ENCODE data around the gene RNASE3.
"Not testable (repeated sequence)": the region's sequence is repeated elsewhere in the genome, so short reads cannot be mapped to it uniquely, and the experiment has no call there.

Gene RNASE3

GRCh38 chr14:20891126-20891825, at the start of gene RNASE3:
Gene RNASE3 (plus strand): TSS chr14:20891385. CDS start chr14:20891687, 302 bp downstream.
- not testable (repeated sequence) for DNase-seq

GRCh38 chr14:20846560-20846959, 44.6 kb upstream of the RNASE3 start:
- no peak for DNase-seq

- no peak for DNase-seq
Measured at GRCh38 chr14:20848316-20848954, 42.8 kb upstream of the RNASE3 start.

- no peak for DNase-seq
Measured at GRCh38 chr14:20848955-20849570, 42.1 kb upstream of the RNASE3 start.

- no peak for DNase-seq
Measured at GRCh38 chr14:20853042-20853441, 38.1 kb upstream of the RNASE3 start.

- no peak for DNase-seq
Measured at GRCh38 chr14:20855652-20856291, 35.4 kb upstream of the RNASE3 start.

GRCh38 chr14:20857207-20857606, 34.0 kb upstream of the RNASE3 start:
- DNase-seq, result no peak

GRCh38 chr14:20857630-20858261, 33.4 kb upstream of the RNASE3 start:
- DNase-seq, result no peak

GRCh38 chr14:20866194-20866593, 25.0 kb upstream of the RNASE3 start:
- no peak for DNase-seq

GRCh38 chr14:20866963-20867362, 24.2 kb upstream of the RNASE3 start:
- DNase-seq, result no peak

GRCh38 chr14:20873370-20874177, 17.6 kb upstream of the RNASE3 start:
- no peak for DNase-seq

- DNase-seq, result no peak
Measured at GRCh38 chr14:20877016-20877415, 14.2 kb upstream of the RNASE3 start.

- no peak for DNase-seq
Measured at GRCh38 chr14:20878695-20879094, 12.5 kb upstream of the RNASE3 start.

GRCh38 chr14:20881229-20881628, 10.0 kb upstream of the RNASE3 start:
- DNase-seq, result not testable (repeated sequence)

GRCh38 chr14:20882787-20883186, 8.4 kb upstream of the RNASE3 start:
- DNase-seq, result not testable (repeated sequence)

- not testable (repeated sequence) for DNase-seq
Measured at GRCh38 chr14:20888411-20888810, 2.8 kb upstream of the RNASE3 start.

GRCh38 chr14:20895322-20895721, 4.1 kb downstream of the RNASE3 start:
- DNase-seq, result not testable (repeated sequence)

- DNase-seq, result no peak
Measured at GRCh38 chr14:20904393-20905029, 13.3 kb downstream of the RNASE3 start.

- DNase-seq, result no peak
Measured at GRCh38 chr14:20905676-20906075, 14.5 kb downstream of the RNASE3 start.

GRCh38 chr14:20907214-20907613, 16.0 kb downstream of the RNASE3 start:
- DNase-seq, result no peak

- DNase-seq, result not testable (repeated sequence)
Measured at GRCh38 chr14:20910822-20911221, 19.6 kb downstream of the RNASE3 start.

Measured in GOT3 (cell line).